HepG2 (cell line): ENCODE results near the gene KCTD5. TPM values are rescaled to one million over a fixed set of nuclear protein-coding genes. Genes with fewer than 3 reads are reported as not detected.
A peak's percentile ranks its signal among the peaks of the same experiment; 100 is the strongest.

ENCODE experiments used
- CBX2 ChIP-seq, 2 experiments: fragments of 200-600 bp in 1 of 2; sonication (generic); formaldehyde crosslinking in 1 of 2; IDR thresholded peaks; 2 replicates each; pipeline versions ENCODE4 v1.7.0 to v1.8.1; 2018 to 2022; ENCODE audit warnings: low read depth in 2 of 2, low read length in 1 of 2, mild to moderate bottlenecking in 1 of 2, missing genetic modification reagents in 1 of 2
- CC2D1A ChIP-seq: sonication (generic); formaldehyde crosslinking; IDR thresholded peaks from 2 replicates; pipeline ENCODE4 v1.8.1; 2023; ENCODE audit warnings: mild to moderate bottlenecking, missing genetic modification reagents
- E2F1 ChIP-seq: sonication (generic); formaldehyde crosslinking; IDR thresholded peaks from 2 replicates; pipeline ENCODE4 v1.5.0; 2020; ENCODE audit warnings: missing genetic modification reagents
- FOXO1 ChIP-seq: sonication (generic); formaldehyde crosslinking; IDR thresholded peaks from 2 replicates; pipeline ENCODE4 v1.4.0; 2020; ENCODE audit warnings: missing genetic modification reagents
- NCOA5 ChIP-seq: sonication (generic); formaldehyde crosslinking; IDR thresholded peaks from 2 replicates; pipeline ENCODE4 v1.4.0; 2020; ENCODE audit warnings: missing genetic modification reagents
- POGK ChIP-seq: sonication (generic); formaldehyde crosslinking; conservative IDR thresholded peaks from 2 replicates; pipeline ENCODE4 v1.8.0; 2022; ENCODE audit warnings: mild to moderate bottlenecking, moderate library complexity, missing genetic modification reagents
- POLR2A ChIP-seq, 2 experiments: IDR thresholded peaks; 2 replicates each; pipeline ENCODE4 v1.6.1; 2011; ENCODE audit warnings: low read depth in 2 of 2, low read length in 2 of 2, mild to moderate bottlenecking in 1 of 2, moderate library complexity in 1 of 2; ENCODE audit not compliant: insufficient read depth in 1 of 2
- RCOR2 ChIP-seq: IDR thresholded peaks from 2 replicates; pipeline ENCODE4 v1.6.1; 2016; ENCODE audit warnings: missing biosample characterization, missing genetic modification reagents
- SMAD1 ChIP-seq: sonication (generic); formaldehyde crosslinking; IDR thresholded peaks from 2 replicates; pipeline ENCODE4 v1.4.0; 2020; ENCODE audit warnings: missing genetic modification reagents, low read depth, mild to moderate bottlenecking, borderline replicate concordance
- SMAD9 ChIP-seq: sonication (generic); formaldehyde crosslinking; IDR thresholded peaks from 2 replicates; pipeline ENCODE4 v1.5.1; 2020; ENCODE audit warnings: mild to moderate bottlenecking, missing genetic modification reagents
- SRY ChIP-seq: sonication (generic); formaldehyde crosslinking; IDR thresholded peaks from 2 replicates; pipeline ENCODE4 v1.8.0; 2022; ENCODE audit warnings: mild to moderate bottlenecking, missing genetic modification reagents
- THYN1 ChIP-seq: sonication (generic); formaldehyde crosslinking; IDR thresholded peaks from 2 replicates; pipeline ENCODE4 v1.8.1; 2023; ENCODE audit warnings: low read depth, mild to moderate bottlenecking, moderate library complexity, missing genetic modification reagents, borderline replicate concordance
- YY1 ChIP-seq: IDR thresholded peaks from 2 replicates; pipeline ENCODE4 v1.6.1; 2011; ENCODE audit warnings: low read length, low read depth, moderate library complexity, mild to moderate bottlenecking; ENCODE audit not compliant: insufficient read depth, insufficient replicate concordance
- ZBTB4 ChIP-seq: sonication (generic); formaldehyde crosslinking; IDR thresholded peaks from 2 replicates; pipeline ENCODE4 v1.4.0; 2020; ENCODE audit warnings: missing genetic modification reagents, mild to moderate bottlenecking, borderline replicate concordance
- ZNF468 ChIP-seq: sonication (generic); formaldehyde crosslinking; IDR thresholded peaks from 2 replicates; pipeline ENCODE4 v1.8.0; 2022; ENCODE audit warnings: mild to moderate bottlenecking, moderate library complexity, missing genetic modification reagents
- ZNF546 ChIP-seq: sonication (generic); formaldehyde crosslinking; conservative IDR thresholded peaks from 2 replicates; pipeline ENCODE4 v1.8.1; 2023; ENCODE audit warnings: mild to moderate bottlenecking, missing genetic modification reagents
- ZNF644 ChIP-seq: IDR thresholded peaks from 2 replicates; pipeline ENCODE4 v1.6.1; 2016; ENCODE audit warnings: low read depth
- ZNF713 ChIP-seq: sonication (generic); formaldehyde crosslinking; IDR thresholded peaks from 2 replicates; pipeline ENCODE4 v1.4.0; 2020; ENCODE audit warnings: mild to moderate bottlenecking, missing genetic modification reagents
- polyA plus RNA-seq, 8 experiments: library from polyadenylated mRNA; depleted of rRNA in 3 of 8; stranded (reverse) in 7 of 8; unstranded in 1 of 8; fragments of >200 nt; fragmentation: Illumina TruSeq in 4 of 8; extraction: Trizol in 4 of 8; gene quantifications; 2 replicates each; pipeline versions ENCODE4 v1.2.1 to v1.2.3, GENCODE V29; 2011 to 2016; ENCODE audit warnings: low read depth in 4 of 8, missing spikeins in 1 of 8, mixed read lengths in 1 of 8; ENCODE audit not compliant: insufficient read depth in 1 of 8
- total RNA-seq, 5 experiments: library from RNA; depleted of rRNA; stranded (reverse); fragments of >200 nt; fragmentation: Illumina TruSeq; extraction: Trizol; gene quantifications; 2 replicates each; pipeline ENCODE4 v1.2.3, GENCODE V29; 2016; ENCODE audit warnings: low read depth in 1 of 5
- TF ChIP-seq, protein P1 (sequence below): IDR thresholded peaks from 2 replicates; pipeline ENCODE4 v1.6.1; 2016; ENCODE audit warnings: control low read depth
- TF ChIP-seq, protein P2 (sequence below): sonication (generic); formaldehyde crosslinking; IDR thresholded peaks from 2 replicates; pipeline ENCODE4 v1.4.0; 2020; ENCODE audit warnings: missing genetic modification reagents
- TF ChIP-seq, protein P3 (sequence below): sonication (generic); formaldehyde crosslinking; IDR thresholded peaks from 2 replicates; pipeline ENCODE4 v1.4.0; 2020; ENCODE audit warnings: missing genetic modification reagents, mild to moderate bottlenecking, borderline replicate concordance

Gene KCTD5
- total and polyA plus RNA-seq, 2 of the 13 experiments (the other 11 are each of a cell fraction or from before 2014, with no cell fraction given): 25.4 to 29.8 TPM

DNA sequence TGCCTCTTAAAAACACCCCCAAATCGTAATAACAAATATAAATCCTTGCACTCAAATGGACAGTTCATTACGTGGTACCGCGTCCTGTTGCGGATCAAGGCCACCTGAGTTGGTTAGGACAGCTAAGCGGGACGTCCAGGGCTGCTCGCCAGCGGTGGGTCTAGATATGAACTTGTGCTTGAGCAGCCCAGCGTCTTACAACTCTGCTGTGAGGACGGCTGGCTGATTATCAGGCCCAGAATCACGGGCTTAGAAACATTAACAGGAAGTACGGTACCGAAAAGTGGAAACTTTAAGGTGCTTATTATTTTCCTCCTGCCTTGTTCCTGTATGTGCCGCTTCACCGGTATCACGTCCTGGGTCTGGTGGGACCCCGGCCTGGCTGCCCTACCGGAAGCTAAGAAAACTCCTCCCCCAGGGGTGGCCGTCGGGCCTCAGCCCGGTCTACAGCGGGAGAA lies 69.3 kb downstream of the KCTD5 start (continued):
- TF ChIP-seq, protein P1, sequence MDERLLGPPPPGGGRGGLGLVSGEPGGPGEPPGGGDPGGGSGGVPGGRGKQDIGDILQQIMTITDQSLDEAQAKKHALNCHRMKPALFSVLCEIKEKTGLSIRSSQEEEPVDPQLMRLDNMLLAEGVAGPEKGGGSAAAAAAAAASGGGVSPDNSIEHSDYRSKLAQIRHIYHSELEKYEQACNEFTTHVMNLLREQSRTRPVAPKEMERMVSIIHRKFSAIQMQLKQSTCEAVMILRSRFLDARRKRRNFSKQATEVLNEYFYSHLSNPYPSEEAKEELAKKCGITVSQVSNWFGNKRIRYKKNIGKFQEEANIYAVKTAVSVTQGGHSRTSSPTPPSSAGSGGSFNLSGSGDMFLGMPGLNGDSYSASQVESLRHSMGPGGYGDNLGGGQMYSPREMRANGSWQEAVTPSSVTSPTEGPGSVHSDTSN (CRISPR knock-in tag): no peak
- TF ChIP-seq SRY (CRISPR knock-in tag) (no peak; the same call in 1 of the 2 replicates), SMAD9 (CRISPR knock-in tag) (no peak), ZNF644 (no peak), CBX2 (IDR thresholded peaks at IDR 0.05; ENCODE audit: low read depth, low read length) (no peak), CBX2 (CRISPR knock-in tag; IDR thresholded peaks at IDR 0.05; ENCODE audit: low read depth) (no peak), THYN1 (CRISPR knock-in tag) (no peak), POLR2A (IDR thresholded peaks at IDR 0.05; ENCODE audit: insufficient read depth in 1 of 2, low read depth in 2 of 2, low read length in 2 of 2) (no peak), NCOA5 (no peak), CC2D1A (CRISPR knock-in tag) (no peak), YY1 (no peak), ZBTB4 (0 out of 2 replicates have a peak, but pooled peaks have one; percentile 38), SMAD1 (CRISPR knock-in tag) (no peak), FOXO1 (CRISPR knock-in tag) (no peak), POGK (CRISPR knock-in tag) (no peak), RCOR2 (CRISPR knock-in tag) (no peak), ZNF713 (CRISPR knock-in tag) (no peak), E2F1 (CRISPR knock-in tag) (no peak), ZNF546 (CRISPR knock-in tag) (no peak), ZNF468 (CRISPR knock-in tag) (no peak)
- TF ChIP-seq, protein P2, sequence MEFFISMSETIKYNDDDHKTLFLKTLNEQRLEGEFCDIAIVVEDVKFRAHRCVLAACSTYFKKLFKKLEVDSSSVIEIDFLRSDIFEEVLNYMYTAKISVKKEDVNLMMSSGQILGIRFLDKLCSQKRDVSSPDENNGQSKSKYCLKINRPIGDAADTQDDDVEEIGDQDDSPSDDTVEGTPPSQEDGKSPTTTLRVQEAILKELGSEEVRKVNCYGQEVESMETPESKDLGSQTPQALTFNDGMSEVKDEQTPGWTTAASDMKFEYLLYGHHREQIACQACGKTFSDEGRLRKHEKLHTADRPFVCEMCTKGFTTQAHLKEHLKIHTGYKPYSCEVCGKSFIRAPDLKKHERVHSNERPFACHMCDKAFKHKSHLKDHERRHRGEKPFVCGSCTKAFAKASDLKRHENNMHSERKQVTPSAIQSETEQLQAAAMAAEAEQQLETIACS: no peak
- TF ChIP-seq, protein P3, sequence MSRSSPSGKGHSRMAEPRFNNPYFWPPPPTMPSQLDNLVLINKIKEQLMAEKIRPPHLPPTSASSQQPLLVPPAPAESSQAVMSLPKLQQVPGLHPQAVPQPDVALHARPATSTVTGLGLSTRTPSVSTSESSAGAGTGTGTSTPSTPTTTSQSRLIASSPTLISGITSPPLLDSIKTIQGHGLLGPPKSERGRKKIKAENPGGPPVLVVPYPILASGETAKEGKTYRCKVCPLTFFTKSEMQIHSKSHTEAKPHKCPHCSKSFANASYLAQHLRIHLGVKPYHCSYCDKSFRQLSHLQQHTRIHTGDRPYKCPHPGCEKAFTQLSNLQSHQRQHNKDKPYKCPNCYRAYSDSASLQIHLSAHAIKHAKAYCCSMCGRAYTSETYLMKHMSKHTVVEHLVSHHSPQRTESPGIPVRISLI (CRISPR knock-in tag): no peak
